Measurements from ENCODE around the gene ZNF440. TPM values are rescaled to one million over a fixed set of nuclear protein-coding genes. Genes with fewer than 3 reads are reported as not detected.
"Not testable (repeated sequence)": the region's sequence is repeated elsewhere in the genome, so short reads cannot be mapped to it uniquely, and the experiment has no call there.

The ZNF440 gene
- total and polyA plus RNA-seq, 2 donors: 8.9 to 19.0 TPM

GRCh38 chr19:11807099-11807380 lies 7.0 kb upstream of the ZNF440 start:
- over 99% methylated on average over 2 of the region's 2 CpGs for WGBS

DNA sequence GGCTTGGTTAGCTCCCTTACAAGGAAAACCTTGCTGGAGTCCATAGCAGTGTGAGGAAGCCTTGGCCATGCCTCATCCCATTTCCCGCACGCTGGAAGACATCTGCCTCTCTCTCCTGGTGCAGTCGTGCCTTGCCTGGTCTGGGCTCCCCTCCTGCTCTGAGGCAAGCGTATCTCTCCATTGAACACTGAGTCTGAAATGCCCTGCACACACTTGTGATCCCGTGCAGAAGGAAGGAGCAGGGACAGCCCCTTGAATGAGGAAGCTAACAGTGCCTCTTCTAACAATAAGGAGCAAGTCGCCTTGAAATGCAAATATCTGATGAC lies 407 bp upstream of the ZNF440 start:
- H3K4me1 ChIP-seq (ENCODE audit: control insufficient read depth in 2 of 2, insufficient read depth in 2 of 2, low read length in 2 of 2): peaks cover 2 to 8% of the 10 kb centered on the region in 2 donors
- peak overlapping the region; percentile 65 to 96 for H3K4me3 ChIP-seq (ENCODE audit: low read length in 2 of 2)
- no peaks in the 10 kb centered on the region for H3K36me3 ChIP-seq (ENCODE audit: control insufficient read depth in 2 of 2, insufficient read depth in 2 of 2, low read length in 1 of 2)
- WGBS: 5% methylated on average over 6 of the region's 6 CpGs
- peak overlapping the region; percentile 22 to 58 for H3K27ac ChIP-seq (ENCODE audit: low read depth in 1 of 2, low read length in 1 of 2)
- peaks cover 0 to 2% of the 10 kb centered on the region in 2 donors for H3K9me3 ChIP-seq (ENCODE audit: control insufficient read depth in 2 of 2, insufficient read depth in 1 of 2, low read length in 1 of 2)
- H3K27me3 ChIP-seq (ENCODE audit: control insufficient read depth in 2 of 2, insufficient read depth in 1 of 2, low read length in 1 of 2): no peaks in the 10 kb centered on the region
- no peak for DNase-seq (ENCODE audit: low read depth in 6 of 9, low spot score in 9 of 9)

More at GRCh38 chr19:11807099-11807380, 7.0 kb upstream of the ZNF440 start:
- no peak overlapping the region for H3K27ac ChIP-seq (ENCODE audit: low read depth in 1 of 2, low read length in 1 of 2)
- no peaks in the 10 kb centered on the region for H3K27me3 ChIP-seq (ENCODE audit: control insufficient read depth in 2 of 2, insufficient read depth in 1 of 2, low read length in 1 of 2)
- no peak for DNase-seq (ENCODE audit: low read depth in 6 of 9, low spot score in 9 of 9)
- H3K4me3 ChIP-seq (ENCODE audit: low read length in 2 of 2): no peak overlapping the region
- H3K9me3 ChIP-seq (ENCODE audit: control insufficient read depth in 2 of 2, insufficient read depth in 1 of 2, low read length in 1 of 2): peaks cover 15 to 23% of the 10 kb centered on the region in 2 donors
- peaks cover 3 to 15% of the 10 kb centered on the region in 2 donors for H3K36me3 ChIP-seq (ENCODE audit: control insufficient read depth in 2 of 2, insufficient read depth in 2 of 2, low read length in 1 of 2)
- H3K4me1 ChIP-seq (ENCODE audit: control insufficient read depth in 2 of 2, insufficient read depth in 2 of 2, low read length in 2 of 2): no peaks in the 10 kb centered on the region

DNA sequence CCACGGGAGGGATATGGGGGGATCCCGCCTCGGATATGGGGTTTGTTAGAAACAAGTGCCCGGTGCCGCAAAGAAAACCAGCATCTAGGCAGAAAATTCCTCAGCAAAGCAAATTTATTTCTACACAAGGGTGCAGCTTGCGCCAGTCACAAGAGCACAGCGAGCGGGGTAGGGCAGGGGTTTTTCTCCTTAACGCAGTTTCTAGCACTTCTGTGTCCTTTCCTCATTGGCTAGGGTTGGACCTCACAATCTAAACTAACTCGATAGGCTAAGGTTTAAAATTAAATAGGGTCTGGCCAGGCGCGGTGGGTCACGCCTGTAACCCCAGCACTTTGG lies 595 bp downstream of the ZNF440 start:
- no peaks in the 10 kb centered on the region for H3K9me3 ChIP-seq (ENCODE audit: control insufficient read depth in 2 of 2, insufficient read depth in 1 of 2, low read length in 1 of 2)
- no peaks in the 10 kb centered on the region for H3K27me3 ChIP-seq (ENCODE audit: control insufficient read depth in 2 of 2, insufficient read depth in 1 of 2, low read length in 1 of 2)
- H3K27ac ChIP-seq (ENCODE audit: low read depth in 1 of 2, low read length in 1 of 2): peak overlapping the region; percentile 84
- DNase-seq (ENCODE audit: low read depth in 6 of 9, low spot score in 9 of 9): peak in 1 of 9 donors; percentile 13
- 20% methylated on average over 13 of the region's 13 CpGs for WGBS
- peaks cover 2 to 8% of the 10 kb centered on the region in 2 donors for H3K4me1 ChIP-seq (ENCODE audit: control insufficient read depth in 2 of 2, insufficient read depth in 2 of 2, low read length in 2 of 2)
- H3K36me3 ChIP-seq (ENCODE audit: control insufficient read depth in 2 of 2, insufficient read depth in 2 of 2, low read length in 1 of 2): peaks cover 0 to 2% of the 10 kb centered on the region in 2 donors
- H3K4me3 ChIP-seq (ENCODE audit: low read length in 2 of 2): peak overlapping the region; percentile 65 to 96

DNA sequence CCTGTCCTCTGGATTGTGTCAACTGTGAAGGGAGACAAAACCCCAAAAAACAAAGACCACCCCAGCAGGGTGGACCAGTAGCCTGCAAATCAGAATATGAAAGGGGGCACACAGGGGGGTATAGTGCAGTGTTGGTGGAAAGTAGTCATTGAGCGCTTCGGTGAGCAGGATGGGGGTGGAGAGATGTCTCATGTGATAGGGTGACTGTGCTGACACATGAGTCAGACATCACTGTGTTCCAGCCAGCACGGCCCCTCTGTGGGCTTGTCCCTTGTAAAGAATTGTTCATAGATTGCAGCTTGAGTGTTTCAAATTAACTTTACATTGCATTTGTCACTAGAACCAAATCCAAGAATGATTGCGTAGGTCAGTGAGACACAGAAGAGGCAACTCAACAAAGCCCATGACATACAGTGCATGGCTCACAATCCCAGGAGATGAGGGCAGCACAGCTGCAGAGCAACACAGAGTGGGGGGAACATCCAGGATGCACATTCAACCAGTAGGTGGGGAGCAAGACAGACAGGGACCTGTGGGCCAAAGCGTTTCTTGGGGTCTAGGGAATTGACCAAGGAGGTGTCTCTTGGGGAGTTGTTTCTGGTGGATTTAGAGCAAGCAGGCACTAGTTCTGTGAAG lies 7.5 kb downstream of the ZNF440 start:
- Histone ChIP-seq H3K36me3 (ENCODE audit: control insufficient read depth in 2 of 2, insufficient read depth in 2 of 2, low read length in 1 of 2) (peaks cover 7 to 9% of the 10 kb centered on the region in 2 donors), H3K27ac (ENCODE audit: low read depth in 1 of 2, low read length in 1 of 2) (no peak overlapping the region), H3K27me3 (ENCODE audit: control insufficient read depth in 2 of 2, insufficient read depth in 1 of 2, low read length in 1 of 2) (no peaks in the 10 kb centered on the region), H3K9me3 (ENCODE audit: control insufficient read depth in 2 of 2, insufficient read depth in 1 of 2, low read length in 1 of 2) (peaks cover 0 to 7% of the 10 kb centered on the region in 2 donors), H3K4me1 (ENCODE audit: control insufficient read depth in 2 of 2, insufficient read depth in 2 of 2, low read length in 2 of 2) (no peaks in the 10 kb centered on the region), H3K4me3 (ENCODE audit: low read length in 2 of 2) (no peak overlapping the region)
- DNase-seq (ENCODE audit: low read depth in 6 of 9, low spot score in 9 of 9): no peak
- 98% methylated on average over 5 of the region's 5 CpGs for WGBS

GRCh38 chr19:11828957-11829876 lies 15.1 kb downstream of the ZNF440 start:
- H3K4me3 ChIP-seq (ENCODE audit: low read length in 2 of 2); H3K27me3 ChIP-seq (ENCODE audit: control insufficient read depth in 2 of 2, insufficient read depth in 1 of 2, low read length in 1 of 2); H3K27ac ChIP-seq (ENCODE audit: low read depth in 1 of 2, low read length in 1 of 2); H3K4me1 ChIP-seq (ENCODE audit: control insufficient read depth in 2 of 2, insufficient read depth in 2 of 2, low read length in 2 of 2); DNase-seq (ENCODE audit: low read depth in 6 of 9, low spot score in 9 of 9): not testable (repeated sequence)
- 96% methylated on average over 7 of the region's 7 CpGs for WGBS
- Histone ChIP-seq H3K36me3 (ENCODE audit: control insufficient read depth in 2 of 2, insufficient read depth in 2 of 2, low read length in 1 of 2) (peaks cover 31% of the 10 kb centered on the region in 2 donors), H3K9me3 (ENCODE audit: control insufficient read depth in 2 of 2, insufficient read depth in 1 of 2, low read length in 1 of 2) (peaks cover 12 to 14% of the 10 kb centered on the region in 2 donors)

- no peaks in the 10 kb centered on the region for H3K27me3 ChIP-seq (ENCODE audit: control insufficient read depth in 2 of 2, insufficient read depth in 1 of 2, low read length in 1 of 2)
- peaks cover 14 to 20% of the 10 kb centered on the region in 2 donors for H3K9me3 ChIP-seq (ENCODE audit: control insufficient read depth in 2 of 2, insufficient read depth in 1 of 2, low read length in 1 of 2)
- no peaks in the 10 kb centered on the region for H3K4me1 ChIP-seq (ENCODE audit: control insufficient read depth in 2 of 2, insufficient read depth in 2 of 2, low read length in 2 of 2)
- H3K27ac ChIP-seq (ENCODE audit: low read depth in 1 of 2, low read length in 1 of 2): no peak overlapping the region
- whole genome bisulfite sequencing: 98% methylated on average over 8 of the region's 8 CpGs
- no peak overlapping the region for H3K4me3 ChIP-seq (ENCODE audit: low read length in 2 of 2)
- DNase-seq (ENCODE audit: low read depth in 6 of 9, low spot score in 9 of 9): no peak
- H3K36me3 ChIP-seq (ENCODE audit: control insufficient read depth in 2 of 2, insufficient read depth in 2 of 2, low read length in 1 of 2): peaks cover 31 to 33% of the 10 kb centered on the region in 2 donors
Observed at GRCh38 chr19:11832253-11832912, 18.3 kb downstream of the ZNF440 start.

DNA sequence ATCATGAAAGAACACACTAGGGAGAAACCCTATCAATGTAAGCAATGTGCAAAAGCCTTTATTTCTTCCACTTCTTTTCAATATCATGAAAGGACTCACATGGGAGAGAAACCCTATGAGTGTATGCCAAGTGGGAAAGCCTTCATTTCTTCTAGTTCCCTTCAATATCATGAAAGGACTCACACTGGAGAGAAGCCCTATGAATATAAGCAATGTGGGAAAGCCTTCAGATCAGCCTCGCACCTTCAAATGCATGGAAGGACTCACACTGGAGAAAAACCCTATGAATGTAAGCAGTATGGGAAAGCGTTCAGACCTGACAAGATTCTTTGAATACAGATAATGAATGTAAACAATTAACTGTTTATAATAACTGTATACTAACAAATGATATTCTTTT lies 19.5 kb downstream of the ZNF440 start:
- WGBS: over 99% methylated on average over 2 of the region's 2 CpGs
- DNase-seq (ENCODE audit: low read depth in 6 of 9, low spot score in 9 of 9): no peak
- Histone ChIP-seq H3K4me1 (ENCODE audit: control insufficient read depth in 2 of 2, insufficient read depth in 2 of 2, low read length in 2 of 2) (no peaks in the 10 kb centered on the region), H3K27me3 (ENCODE audit: control insufficient read depth in 2 of 2, insufficient read depth in 1 of 2, low read length in 1 of 2) (no peaks in the 10 kb centered on the region), H3K27ac (ENCODE audit: low read depth in 1 of 2, low read length in 1 of 2) (no peak overlapping the region), H3K9me3 (ENCODE audit: control insufficient read depth in 2 of 2, insufficient read depth in 1 of 2, low read length in 1 of 2) (peaks cover 14 to 19% of the 10 kb centered on the region in 2 donors), H3K4me3 (ENCODE audit: low read length in 2 of 2) (no peak overlapping the region), H3K36me3 (ENCODE audit: control insufficient read depth in 2 of 2, insufficient read depth in 2 of 2, low read length in 1 of 2) (peaks cover 31 to 33% of the 10 kb centered on the region in 2 donors)

DNA sequence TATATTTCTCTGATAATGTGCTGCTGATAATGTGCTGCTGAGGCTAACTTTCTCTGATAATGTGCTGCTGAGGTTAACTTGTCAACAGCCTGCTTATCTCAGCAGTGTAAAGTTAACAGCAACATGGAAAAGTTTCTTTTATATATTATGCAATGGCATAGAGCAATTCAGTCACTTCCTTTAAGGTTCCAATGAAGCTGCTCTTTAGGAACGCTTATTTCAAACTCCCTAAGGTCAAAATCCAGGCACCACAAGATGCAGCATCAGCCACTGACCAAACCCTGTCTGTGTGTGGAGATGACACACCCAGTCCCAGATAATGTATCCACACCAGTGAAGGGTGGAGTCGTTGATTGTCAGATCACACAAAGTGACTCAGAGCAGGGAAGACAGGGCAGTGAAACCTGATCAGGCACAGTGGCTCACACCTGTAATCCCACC lies 21.6 kb downstream of the ZNF440 start:
- Histone ChIP-seq H3K36me3 (ENCODE audit: control insufficient read depth in 2 of 2, insufficient read depth in 2 of 2, low read length in 1 of 2) (peaks cover 21 to 27% of the 10 kb centered on the region in 2 donors), H3K9me3 (ENCODE audit: control insufficient read depth in 2 of 2, insufficient read depth in 1 of 2, low read length in 1 of 2) (peaks cover 14 to 15% of the 10 kb centered on the region in 2 donors)
- not testable (repeated sequence) for H3K27me3 ChIP-seq (ENCODE audit: control insufficient read depth in 2 of 2, insufficient read depth in 1 of 2, low read length in 1 of 2); H3K27ac ChIP-seq (ENCODE audit: low read depth in 1 of 2, low read length in 1 of 2); H3K4me1 ChIP-seq (ENCODE audit: control insufficient read depth in 2 of 2, insufficient read depth in 2 of 2, low read length in 2 of 2); H3K4me3 ChIP-seq (ENCODE audit: low read length in 2 of 2); DNase-seq (ENCODE audit: low read depth in 6 of 9, low spot score in 9 of 9)
- WGBS: 94% methylated on average over 2 of the region's 2 CpGs

DNA sequence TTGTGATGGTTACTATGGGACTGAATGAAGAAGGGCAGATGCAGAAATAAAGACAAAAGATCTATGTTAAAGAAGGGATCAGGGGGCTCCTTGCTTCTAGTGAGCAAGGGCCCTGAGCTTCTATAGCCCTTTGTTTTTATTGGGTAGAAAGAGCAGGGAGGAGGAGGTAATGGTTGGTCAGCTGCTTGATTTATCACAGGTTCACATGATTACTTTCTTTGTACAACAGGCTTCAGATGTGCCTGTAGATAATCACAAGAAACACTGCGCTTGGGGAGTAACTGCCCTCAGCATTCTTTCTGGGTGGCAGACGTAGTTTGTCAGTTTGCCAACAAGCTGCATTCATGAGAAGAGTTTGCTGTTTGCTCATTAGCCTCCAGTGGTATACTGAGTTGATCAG lies 29.6 kb downstream of the ZNF440 start:
- no peak for DNase-seq (ENCODE audit: low read depth in 6 of 9, low spot score in 9 of 9)
- WGBS: 94% methylated on average over 2 of the region's 2 CpGs

More for the DNA sequence above, 29.6 kb downstream of the ZNF440 start:
- no peaks in the 10 kb centered on the region for H3K27me3 ChIP-seq (ENCODE audit: control insufficient read depth in 2 of 2, insufficient read depth in 1 of 2, low read length in 1 of 2)
- peaks cover 7 to 8% of the 10 kb centered on the region in 2 donors for H3K4me1 ChIP-seq (ENCODE audit: control insufficient read depth in 2 of 2, insufficient read depth in 2 of 2, low read length in 2 of 2)
- no peak overlapping the region for H3K27ac ChIP-seq (ENCODE audit: low read depth in 1 of 2, low read length in 1 of 2)
- H3K36me3 ChIP-seq (ENCODE audit: control insufficient read depth in 2 of 2, insufficient read depth in 2 of 2, low read length in 1 of 2): no peaks in the 10 kb centered on the region
- no peaks in the 10 kb centered on the region for H3K9me3 ChIP-seq (ENCODE audit: control insufficient read depth in 2 of 2, insufficient read depth in 1 of 2, low read length in 1 of 2)
- no peak overlapping the region for H3K4me3 ChIP-seq (ENCODE audit: low read length in 2 of 2)

Data from thymus (tissue), 11 donors.